NCI-H146 treated with DMSO at 0.1 percent for 48 hours (cell line): ENCODE data around the gene GPR150.
"Not testable (repeated sequence)": the region's sequence is repeated elsewhere in the genome, so short reads cannot be mapped to it uniquely, and the experiment has no call there.

Source experiments
- DNase-seq: peaks from one replicate; lab custom pipeline; 2025; ENCODE audit not compliant: unreplicated experiment; lab: John Stamatoyannopoulos, UW

Gene GPR150

GRCh38 chr5:95623706-95624105, 3.8 kb downstream of the GPR150 start:
- no peak for DNase-seq

- DNase-seq: no peak
Observed at GRCh38 chr5:95624368-95624767, 4.5 kb downstream of the GPR150 start.

DNA sequence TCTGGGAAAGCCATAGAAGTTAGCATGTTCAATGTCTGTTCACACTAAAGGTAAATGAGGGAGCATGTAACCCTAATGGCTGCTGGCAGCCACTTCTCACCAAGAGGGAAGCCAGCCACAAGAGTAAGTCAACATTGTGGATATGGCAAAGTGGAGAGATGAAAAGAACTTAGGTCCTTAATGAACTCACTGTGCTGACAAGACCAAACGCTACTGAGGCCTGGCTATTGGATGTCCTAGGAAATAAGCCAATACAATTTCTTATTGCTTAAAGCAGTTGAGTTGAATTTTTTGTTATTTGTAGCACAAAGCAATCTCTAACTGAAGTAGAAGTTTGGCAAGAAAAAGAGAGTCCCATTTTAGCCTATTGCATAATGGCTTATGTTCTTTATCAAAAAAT, 6.8 kb downstream of the GPR150 start:
- DNase-seq: no peak

DNA sequence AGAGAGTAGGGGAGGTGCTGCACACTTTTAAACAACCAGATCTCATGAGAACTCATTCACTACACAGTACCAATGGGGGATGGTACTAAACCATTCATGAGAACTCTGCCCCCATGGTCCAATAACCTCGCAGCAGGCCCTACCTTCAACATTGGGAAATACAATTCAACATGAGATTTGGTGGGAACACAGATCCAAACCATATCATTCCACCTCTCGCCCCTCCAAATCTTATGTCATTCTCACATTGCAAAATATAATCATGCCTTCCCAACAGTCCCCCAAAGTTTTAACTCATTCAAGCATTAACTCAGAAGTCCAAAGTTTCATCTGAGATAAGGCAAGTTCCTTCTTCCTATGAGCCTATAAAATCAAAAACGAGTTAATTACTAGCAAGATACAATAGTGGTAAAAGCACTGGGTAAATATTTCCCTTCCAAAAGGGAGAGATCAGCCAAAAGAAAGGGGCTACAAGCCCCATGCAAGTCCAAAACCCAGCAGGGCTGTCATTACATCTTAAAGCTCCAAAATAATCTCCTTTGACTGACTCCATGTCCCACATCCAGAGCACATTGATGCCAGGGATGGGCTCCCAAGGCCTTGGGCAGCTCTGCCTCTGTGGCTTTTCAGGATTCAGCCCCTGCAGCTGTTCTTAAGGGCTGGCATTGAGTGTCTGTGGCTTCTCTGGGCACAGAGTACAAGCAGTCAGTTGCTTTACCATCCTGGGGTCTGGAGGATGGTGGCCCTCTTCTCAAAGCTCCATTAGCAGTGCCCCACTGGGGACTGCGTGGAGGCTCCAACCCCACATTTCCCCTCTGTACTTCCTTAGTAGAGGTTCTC, 8.3 kb downstream of the GPR150 start:
- no peak for DNase-seq

GRCh38 chr5:95628933-95629332, 9.0 kb downstream of the GPR150 start:
- no peak for DNase-seq

GRCh38 chr5:95630394-95630917, 10.6 kb downstream of the GPR150 start:
- no peak for DNase-seq

GRCh38 chr5:95631255-95631958, 11.5 kb downstream of the GPR150 start:
- no peak for DNase-seq

DNA sequence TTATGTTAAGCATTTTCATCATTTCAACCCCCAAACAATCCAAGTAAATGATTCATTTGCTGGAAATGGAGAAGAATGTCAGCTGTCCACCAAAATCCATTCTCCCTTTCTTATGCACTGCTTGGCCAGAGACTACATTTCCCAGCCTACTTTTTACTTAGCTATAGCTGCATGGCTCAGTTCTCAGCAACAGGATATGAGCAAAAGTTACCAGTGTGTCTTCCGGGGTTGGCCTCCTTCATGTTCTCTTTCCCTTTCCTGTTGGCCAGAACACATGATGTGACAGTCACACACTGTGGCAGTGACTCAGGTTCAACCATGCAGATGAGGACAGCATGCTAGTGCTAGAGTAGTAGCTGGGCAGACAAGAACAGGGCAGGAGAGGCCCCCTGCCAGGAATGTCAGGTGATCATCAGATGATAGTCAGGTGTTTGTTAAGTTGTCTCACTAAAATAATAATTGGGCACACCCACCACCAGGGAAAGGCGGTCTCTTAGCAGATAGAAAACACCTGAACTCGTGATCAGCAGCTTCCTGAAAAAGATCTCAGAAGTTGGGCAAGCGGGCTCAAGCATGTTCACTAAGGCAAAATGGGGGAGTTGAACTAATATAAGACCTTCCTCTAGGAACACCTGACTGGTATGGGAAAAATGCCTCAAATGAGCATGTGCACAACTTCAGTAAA, 12.2 kb downstream of the GPR150 start:
- no peak for DNase-seq

GRCh38 chr5:95632942-95633341, 13.1 kb downstream of the GPR150 start:
- not testable (repeated sequence) for DNase-seq

GRCh38 chr5:95633671-95634070, 13.8 kb downstream of the GPR150 start:
- DNase-seq: no peak

DNA sequence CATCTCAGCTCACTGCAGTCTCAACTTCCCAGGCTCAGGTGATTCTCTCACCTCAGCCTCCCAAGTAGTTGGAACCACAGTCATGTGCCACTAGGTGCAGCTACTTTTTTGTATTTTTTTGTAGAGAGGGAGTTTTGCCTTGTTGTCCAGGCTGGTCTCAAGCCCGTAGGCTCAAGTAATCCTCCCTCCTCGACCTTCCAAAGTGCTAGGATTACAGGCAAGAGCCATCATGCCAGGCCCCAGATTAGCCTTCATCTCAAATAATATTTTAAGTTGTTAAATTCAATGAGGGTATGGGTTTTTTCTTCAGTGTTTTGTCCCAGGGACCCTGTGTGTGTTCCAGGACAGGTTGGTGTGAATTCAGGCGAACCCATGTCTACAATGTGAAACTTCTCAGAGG, 14.2 kb downstream of the GPR150 start:
- no peak for DNase-seq

- no peak for DNase-seq
Observed at GRCh38 chr5:95638632-95639031, 18.7 kb downstream of the GPR150 start.

DNA sequence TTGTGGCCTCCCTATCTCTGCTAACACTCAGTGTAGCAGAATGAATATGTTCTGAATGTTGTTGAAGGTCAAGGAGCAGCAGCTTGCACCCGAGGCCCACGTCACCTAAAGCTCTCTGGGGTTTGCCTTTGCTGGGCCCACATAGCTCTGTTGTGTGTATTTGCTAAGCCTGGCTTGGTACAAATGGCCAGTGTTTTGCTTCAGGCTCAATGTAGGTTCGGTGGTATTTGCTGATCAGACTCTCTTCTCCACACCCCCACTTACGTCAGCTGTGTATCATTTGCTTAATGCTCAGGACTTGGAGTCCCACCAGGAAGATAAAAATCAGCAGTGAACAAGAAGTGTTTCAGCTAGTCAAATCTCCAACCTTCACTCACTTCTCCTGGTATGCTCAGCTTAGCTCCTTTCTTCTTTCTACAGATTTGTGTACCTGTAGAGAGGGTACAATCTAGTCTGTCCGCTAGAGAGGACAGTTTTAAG, 21.9 kb downstream of the GPR150 start:
- DNase-seq: no peak

- DNase-seq: no peak
Observed at GRCh38 chr5:95643152-95643551, 23.3 kb downstream of the GPR150 start.

- peak; percentile 15 for DNase-seq
Observed at GRCh38 chr5:95644351-95645042, 24.6 kb downstream of the GPR150 start.

GRCh38 chr5:95646226-95646568, 26.3 kb downstream of the GPR150 start:
- DNase-seq: not testable (repeated sequence)

DNA sequence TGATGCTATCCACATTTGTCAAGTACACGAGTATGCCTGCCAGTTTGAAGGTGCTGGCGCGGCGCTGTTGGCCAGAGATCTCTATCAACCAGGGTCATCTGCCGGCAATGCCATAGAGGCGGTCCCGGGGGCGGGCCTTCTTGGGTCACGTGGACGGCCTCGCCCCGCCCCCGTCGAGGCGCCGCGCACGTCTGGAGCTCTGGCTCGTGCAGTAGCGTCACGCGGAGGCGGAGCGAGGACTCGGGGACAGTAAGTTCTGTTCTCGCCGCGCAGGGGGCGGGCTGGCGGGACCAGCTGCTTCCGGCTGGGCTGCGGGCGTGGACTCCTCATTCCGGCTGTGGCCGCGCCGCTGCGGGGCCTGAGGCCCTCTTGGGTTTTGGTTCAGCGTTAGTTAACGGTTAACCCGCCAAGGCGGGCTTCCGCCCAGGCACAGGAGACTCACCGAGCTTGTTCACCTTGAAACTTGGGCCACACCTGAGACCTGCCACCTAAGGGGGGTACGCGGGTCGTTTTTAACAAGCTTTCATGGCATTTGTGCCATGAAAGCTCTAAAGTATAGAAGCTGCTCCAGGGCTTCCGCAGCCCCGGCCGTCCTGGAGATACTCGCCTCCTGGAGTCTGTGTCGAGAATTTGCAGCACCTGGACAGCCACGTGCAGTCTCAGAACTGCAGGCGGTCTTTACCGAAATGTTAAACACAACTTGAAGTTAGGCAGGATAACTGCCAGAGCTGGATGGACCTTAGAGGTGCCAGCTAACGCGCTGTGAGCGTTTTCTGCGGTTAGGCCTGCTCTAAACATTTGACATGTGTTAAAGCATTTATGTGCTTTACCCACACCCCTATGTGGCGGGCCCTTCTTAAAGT, 26.9 kb downstream of the GPR150 start, which contains the start of gene RFESD:
TSS of gene RFESD (plus strand) at position 209 of the 863 bp plus-strand sequence. CDS start 5,495 bp downstream, outside the sequence.
- DNase-seq: peak; percentile 78

DNA sequence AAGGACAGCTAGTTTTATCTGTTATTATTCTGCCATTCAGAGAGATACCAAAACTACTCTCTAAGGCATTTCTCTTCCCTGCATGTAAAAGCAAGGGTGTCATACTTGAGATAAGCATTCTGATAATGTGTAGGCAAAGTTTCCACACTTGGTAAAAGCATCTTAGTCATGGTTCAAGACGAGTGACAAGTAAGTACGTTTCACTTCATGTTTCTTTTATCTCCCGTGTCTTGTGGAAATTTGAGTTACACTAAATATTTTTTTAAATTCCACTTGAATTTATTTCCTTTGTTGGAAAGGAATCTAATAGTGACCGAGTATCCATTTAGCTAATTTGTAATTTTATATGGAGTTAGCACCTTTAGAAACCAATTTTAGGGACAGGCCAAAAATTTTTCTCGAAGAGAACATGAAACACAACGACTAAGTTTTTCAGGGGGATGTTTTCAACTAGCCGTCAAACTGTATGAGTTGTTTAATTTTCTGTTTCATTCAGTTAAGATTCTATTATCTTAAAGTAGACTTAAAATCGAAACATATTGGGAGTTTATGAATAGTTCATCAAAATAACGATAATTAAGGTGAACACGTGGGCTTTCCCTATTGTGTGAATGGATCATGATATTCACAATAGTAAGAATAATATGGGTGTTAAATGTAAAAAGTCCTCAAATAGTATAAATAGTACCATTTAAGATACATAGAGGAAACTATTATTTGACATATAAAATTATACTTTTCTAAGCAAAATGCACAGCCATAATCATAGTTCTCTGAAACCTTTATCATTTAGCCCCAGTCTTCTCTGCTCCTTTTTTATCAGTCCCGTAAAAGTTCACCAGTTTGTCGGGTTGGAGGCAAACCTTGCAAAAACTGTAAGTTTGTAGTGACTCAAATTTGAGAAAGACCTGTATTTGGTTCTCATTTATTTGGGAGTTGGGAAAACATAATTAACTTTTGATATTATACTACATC, 28.3 kb downstream of the GPR150 start:
- no peak for DNase-seq

GRCh38 chr5:95649274-95649673, 29.4 kb downstream of the GPR150 start:
- DNase-seq: no peak
